Right atrium auricular region (tissue), 2 donors: ENCODE measurements around the gene TMEM150B. TPM values are rescaled to one million over a fixed set of nuclear protein-coding genes. Genes with fewer than 3 reads are reported as not detected.

Source experiments
- DNase-seq: peaks from one replicate; pipeline ENCODE4 v3.0.0-alpha.2; 2019; ENCODE audit warnings: low spot score
- H3K27ac ChIP-seq, 2 donors: fragments of 200-600 bp; sonication (generic); 1 replicate in 1 of 2; 2 replicates in 1 of 2; pipeline ENCODE4 v1.5.1; 2016 to 2019
- H3K27me3 ChIP-seq, 2 donors: fragments of 200-600 bp; sonication (generic); one replicate each; pipeline versions ENCODE4 v1.5.1 to v1.6.0; 2017 to 2019
- H3K36me3 ChIP-seq: fragments of 200-600 bp; sonication (generic); one replicate; pipeline ENCODE4 v1.5.1; 2016
- H3K4me1 ChIP-seq, 2 donors: fragments of 200-600 bp; sonication (generic); one replicate each; pipeline versions ENCODE4 v1.5.1 to v1.6.0; 2017 to 2019
- H3K4me3 ChIP-seq, 2 donors: fragments of 200-600 bp; sonication (generic); 1 replicate in 1 of 2; 2 replicates in 1 of 2; pipeline ENCODE4 v1.5.1; 2017 to 2019; ENCODE audit warnings: mild to moderate bottlenecking in 1 of 2, moderate library complexity in 1 of 2
- H3K9me3 ChIP-seq, 2 donors: fragments of 200-600 bp; sonication (generic); one replicate each; pipeline ENCODE4 v1.5.1; 2019
- CTCF ChIP-seq, 2 donors: fragments of 200-600 bp; sonication (generic); IDR thresholded peaks; one replicate each; pipeline ENCODE4 v1.5.1; 2019; ENCODE audit warnings: antibody characterized with exemption in 2 of 2
- total RNA-seq, 2 donors: library from RNA; depleted of rRNA; stranded (reverse); fragments of >200 nt; gene quantifications; one replicate each; pipeline ENCODE4 v1.1.0, GENCODE V29; 2016

The TMEM150B gene
- total RNA-seq, 2 donors from 2014 or later: 3.3 TPM; not detected in 1

GRCh38 chr19:55321466-55322137, 3.5 kb downstream of the TMEM150B start:
- DNase-seq: no peak
- no peak for TF ChIP-seq CTCF (IDR thresholded peaks at IDR 0.05)
- Histone ChIP-seq H3K4me1 (no peaks in the 10 kb centered on the region), H3K27ac (no peak overlapping the region), H3K36me3 (no peaks in the 10 kb centered on the region), H3K4me3 (no peak overlapping the region), H3K9me3 (no peaks in the 10 kb centered on the region), H3K27me3 (no peaks in the 10 kb centered on the region)

- Histone ChIP-seq H3K27me3 (no peaks in the 10 kb centered on the region), H3K27ac (no peak overlapping the region), H3K4me3 (no peak overlapping the region), H3K9me3 (no peaks in the 10 kb centered on the region), H3K4me1 (no peaks in the 10 kb centered on the region), H3K36me3 (no peaks in the 10 kb centered on the region)
- DNase-seq: no peak
- TF ChIP-seq CTCF (IDR thresholded peaks at IDR 0.05): no peak
Observed at GRCh38 chr19:55320844-55321419, 4.2 kb downstream of the TMEM150B start.

GRCh38 chr19:55319785-55320184, 5.4 kb downstream of the TMEM150B start:
- H3K4me1 ChIP-seq: no peaks in the 10 kb centered on the region
- H3K27me3 ChIP-seq: no peaks in the 10 kb centered on the region
- H3K9me3 ChIP-seq: no peaks in the 10 kb centered on the region
- H3K36me3 ChIP-seq: no peaks in the 10 kb centered on the region
- TF ChIP-seq CTCF (IDR thresholded peaks at IDR 0.05): no peak
- no peak for DNase-seq
- no peak overlapping the region for H3K4me3 ChIP-seq
- H3K27ac ChIP-seq: no peak overlapping the region

GRCh38 chr19:55316646-55317045, 8.5 kb downstream of the TMEM150B start:
- no peaks in the 10 kb centered on the region for H3K27me3 ChIP-seq
- H3K36me3 ChIP-seq: no peaks in the 10 kb centered on the region
- DNase-seq: no peak
- no peak overlapping the region for H3K4me3 ChIP-seq
- no peak overlapping the region for H3K27ac ChIP-seq
- no peaks in the 10 kb centered on the region for H3K4me1 ChIP-seq
- TF ChIP-seq CTCF (IDR thresholded peaks at IDR 0.05): no peak
- no peaks in the 10 kb centered on the region for H3K9me3 ChIP-seq

GRCh38 chr19:55315956-55316525, 9.1 kb downstream of the TMEM150B start:
- no peak for TF ChIP-seq CTCF (IDR thresholded peaks at IDR 0.05)
- no peaks in the 10 kb centered on the region for H3K9me3 ChIP-seq
- H3K27ac ChIP-seq: no peak overlapping the region
- H3K4me1 ChIP-seq: no peaks in the 10 kb centered on the region
- DNase-seq: no peak
- H3K4me3 ChIP-seq: no peak overlapping the region
- no peaks in the 10 kb centered on the region for H3K27me3 ChIP-seq
- H3K36me3 ChIP-seq: no peaks in the 10 kb centered on the region
